Glomerular visceral epithelial cell (primary cell): ENCODE data around the gene LOXL3.

Experiments used
- DNase-seq: peaks from one replicate; pipeline ENCODE4 v3.0.0-alpha.2; 2016; ENCODE audit errors: extremely low spot score

The LOXL3 gene

GRCh38 chr2:74553892-74554819, at the start of gene LOXL3, which contains the start of gene DOK1:
Gene LOXL3 (minus strand): TSS chr2:74553942. CDS start chr2:74552634, 1,308 bp downstream.
Gene DOK1 (plus strand): TSS chr2:74554720. CDS start chr2:74554755, 35 bp downstream.
- DNase-seq = peak; percentile 89

DNA sequence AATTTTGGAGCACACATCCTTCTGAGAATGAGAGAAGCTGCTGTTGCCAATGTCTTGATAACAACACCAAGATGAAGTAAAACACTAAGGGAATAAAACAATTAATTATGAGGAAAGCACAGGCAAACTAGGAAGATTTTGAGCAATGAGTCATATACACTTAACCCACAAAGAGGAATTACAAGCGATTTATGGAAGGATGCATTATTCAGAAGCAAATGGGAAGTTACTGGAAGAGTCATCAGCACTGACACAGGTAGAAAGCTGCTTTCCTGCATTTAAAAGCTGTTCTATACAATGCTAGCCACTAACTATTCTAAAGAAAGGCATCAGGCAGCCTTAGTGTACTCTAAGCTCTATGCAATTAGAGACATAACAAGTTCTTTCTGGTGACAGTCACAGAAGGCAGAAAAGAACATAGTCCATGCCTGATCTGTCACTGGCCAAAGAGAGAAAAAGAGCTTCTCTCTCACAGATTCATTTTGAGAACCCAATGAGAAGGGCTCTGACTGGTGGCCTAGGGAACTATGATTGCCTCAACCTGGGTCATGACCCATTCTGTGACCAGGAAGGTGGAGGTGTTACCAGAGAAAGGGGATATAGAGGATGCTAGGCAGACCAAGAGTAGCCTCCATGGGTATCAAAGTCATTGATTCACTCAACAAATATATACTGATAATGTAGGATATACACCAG, 49.0 kb upstream of the LOXL3 start:
- peak; percentile 9 for DNase-seq

GRCh38 chr2:74599676-74600075, 45.9 kb upstream of the LOXL3 start:
- no peak for DNase-seq

DNA sequence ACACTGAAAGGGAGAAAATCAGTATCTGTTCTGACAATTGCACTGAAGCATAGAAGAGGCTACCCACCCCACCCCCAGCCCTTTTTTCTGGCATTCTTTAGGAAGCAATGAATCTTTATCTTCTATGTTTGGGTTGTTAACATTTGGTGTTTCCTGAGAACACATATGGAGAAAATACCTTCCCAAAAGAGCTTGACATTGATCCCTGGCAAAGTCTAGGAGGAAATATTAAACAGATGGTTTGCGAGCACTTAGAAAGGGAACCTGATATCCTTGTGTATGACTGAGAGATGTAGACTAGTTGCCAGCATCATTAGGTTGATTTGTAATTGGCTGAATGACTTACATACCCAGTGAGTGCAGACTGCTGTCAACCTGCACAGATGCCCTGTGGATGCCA, 43.7 kb upstream of the LOXL3 start:
- no peak for DNase-seq

DNA sequence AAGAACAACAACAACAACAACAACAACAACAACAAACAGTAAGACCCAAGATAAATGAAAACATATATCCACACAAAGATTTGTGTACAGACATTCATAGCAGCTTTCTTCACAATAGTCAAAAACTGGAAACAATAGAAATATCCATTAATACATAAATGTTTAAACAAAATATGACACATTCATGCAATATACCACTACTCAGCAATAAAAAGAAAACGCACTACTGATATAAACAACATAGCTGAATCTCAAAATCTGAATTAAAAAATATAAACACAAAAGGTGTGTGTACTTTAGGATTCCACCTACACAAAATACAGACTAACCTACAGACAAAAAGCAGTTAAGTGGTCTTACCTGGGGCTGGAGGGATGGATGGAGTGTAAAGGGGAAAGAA, 42.8 kb upstream of the LOXL3 start:
- DNase-seq = no peak

- DNase-seq = no peak
Observed at GRCh38 chr2:74593826-74594772, 40.4 kb upstream of the LOXL3 start.

DNA sequence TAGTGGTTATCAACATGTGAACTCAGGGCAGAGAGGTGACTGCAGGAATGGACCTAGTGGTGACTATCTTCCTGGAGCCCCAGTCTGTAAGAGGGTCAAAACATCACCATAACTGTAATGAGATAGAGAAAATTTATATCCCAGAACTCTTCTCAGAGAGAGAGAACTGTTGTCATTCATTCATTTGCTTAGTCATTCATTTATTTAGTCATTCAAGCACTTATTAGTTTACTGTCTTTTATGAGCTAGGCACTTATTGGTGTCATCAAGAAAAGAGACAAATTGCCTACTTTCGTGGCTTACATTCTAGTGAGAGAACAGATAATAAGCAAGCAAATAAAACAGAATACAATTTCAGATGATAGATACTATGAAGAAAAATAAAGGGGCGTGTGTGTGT, 34.9 kb upstream of the LOXL3 start:
- DNase-seq = no peak

DNA sequence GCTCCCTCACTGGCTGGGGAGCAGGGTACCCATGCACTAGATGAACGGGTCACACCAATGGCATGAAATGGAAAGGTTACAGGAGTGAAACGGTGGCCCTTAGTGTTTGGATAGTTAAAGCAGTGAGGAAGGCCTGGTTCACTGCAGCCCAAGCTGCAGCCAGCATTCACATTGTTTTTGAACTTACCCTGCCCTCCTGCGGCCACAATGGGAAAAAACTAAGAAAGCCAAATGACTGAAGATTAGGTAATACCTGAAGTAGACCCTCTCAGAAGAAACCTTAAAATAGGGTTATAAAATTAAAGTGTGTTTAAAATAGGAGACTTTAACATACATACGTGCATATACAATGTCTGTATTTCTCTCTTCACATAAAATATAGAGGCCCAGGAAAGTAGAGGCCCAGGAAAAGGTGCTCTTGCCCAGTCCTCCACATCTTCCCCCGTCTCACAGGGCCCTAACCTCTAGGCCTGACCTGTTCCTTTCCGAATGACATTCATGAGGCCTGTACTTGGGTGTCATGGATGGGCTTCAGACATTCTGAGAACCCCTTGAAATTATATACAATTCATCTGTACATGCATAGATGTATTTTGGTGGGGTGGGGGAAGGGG, 34.0 kb upstream of the LOXL3 start:
- peak; percentile 72 for DNase-seq

DNA sequence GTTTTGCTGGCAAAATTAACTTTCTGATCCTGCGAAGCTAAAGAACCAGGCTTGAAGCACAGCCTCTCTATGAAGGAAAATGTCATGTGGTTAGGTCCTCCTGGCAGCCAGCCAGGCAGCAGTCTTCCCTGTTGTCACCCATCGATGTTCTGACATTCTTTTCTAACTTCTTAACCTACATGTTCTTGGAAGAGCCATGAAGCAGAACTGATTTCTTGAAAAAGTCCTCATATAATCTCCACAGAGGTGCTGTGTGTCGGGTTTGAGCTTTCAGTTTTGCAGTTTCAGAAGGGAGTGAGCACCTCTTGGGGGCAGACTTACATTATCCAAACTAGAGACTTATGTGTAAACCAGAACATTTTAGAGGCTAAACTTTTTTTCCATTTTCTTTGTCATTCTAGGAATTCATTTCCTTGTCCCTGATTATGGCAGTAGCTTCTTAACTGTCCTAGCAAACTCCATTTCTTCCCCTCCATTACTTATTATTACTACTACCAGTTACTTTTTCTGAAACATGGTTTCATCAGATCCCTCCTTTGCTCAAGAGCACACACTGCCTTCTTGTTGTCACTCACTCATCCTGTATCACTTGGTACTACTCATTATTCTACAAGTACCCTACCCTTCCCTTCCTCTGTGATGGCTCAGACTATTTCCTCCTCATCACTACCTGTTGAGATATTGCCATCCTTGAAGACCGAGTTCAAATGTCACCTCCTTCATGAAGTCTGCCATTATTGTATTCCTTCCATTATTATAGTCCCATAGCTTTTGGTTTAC, 31.9 kb upstream of the LOXL3 start:
- DNase-seq = no peak

DNA sequence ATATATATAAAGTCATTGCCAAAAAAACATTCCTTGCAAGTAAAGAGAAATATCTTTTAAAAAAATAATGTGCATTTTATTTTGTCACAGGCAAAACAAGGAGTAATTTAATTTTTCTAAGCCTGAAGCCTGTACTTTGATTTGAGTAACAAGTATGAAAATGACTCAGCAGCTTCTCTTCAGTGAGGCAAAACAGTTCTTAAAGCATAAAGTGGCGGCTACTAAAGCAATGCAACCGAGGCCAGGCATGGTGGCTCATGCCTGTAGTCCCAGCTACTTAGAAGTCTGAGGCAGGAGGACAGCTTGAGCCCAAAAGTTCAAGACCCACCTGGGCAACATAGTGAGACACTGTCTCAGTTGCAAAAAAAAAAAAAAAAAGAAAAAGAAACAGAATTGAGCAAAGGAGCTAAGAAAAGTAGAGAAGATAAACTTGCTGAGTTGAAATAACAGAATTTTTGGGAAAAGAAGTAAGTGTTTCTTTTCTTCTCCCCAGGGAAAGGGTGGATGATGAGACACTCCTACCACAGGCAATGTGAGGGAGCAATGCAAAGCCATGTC, 30.4 kb upstream of the LOXL3 start:
- no peak for DNase-seq

- no peak for DNase-seq
Observed at GRCh38 chr2:74583504-74583903, 29.8 kb upstream of the LOXL3 start.

DNA sequence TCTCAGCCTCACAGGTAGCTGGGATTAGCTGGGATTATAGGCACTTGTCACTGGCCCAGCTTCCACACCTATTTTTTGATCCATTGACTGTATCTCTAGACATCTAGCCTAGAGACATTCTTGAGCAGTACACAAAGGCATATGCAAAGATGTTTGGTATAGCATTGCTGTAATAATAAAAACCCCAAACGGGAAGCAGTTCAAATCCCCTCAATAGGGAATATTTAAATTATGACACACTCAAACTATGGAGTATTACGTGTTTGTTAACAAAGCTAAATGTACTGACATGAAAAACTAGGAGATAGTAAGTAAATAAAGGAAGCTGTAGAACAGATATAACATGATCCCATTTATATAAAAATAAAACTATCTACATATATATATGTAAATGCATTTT, 28.4 kb upstream of the LOXL3 start:
- no peak for DNase-seq

DNA sequence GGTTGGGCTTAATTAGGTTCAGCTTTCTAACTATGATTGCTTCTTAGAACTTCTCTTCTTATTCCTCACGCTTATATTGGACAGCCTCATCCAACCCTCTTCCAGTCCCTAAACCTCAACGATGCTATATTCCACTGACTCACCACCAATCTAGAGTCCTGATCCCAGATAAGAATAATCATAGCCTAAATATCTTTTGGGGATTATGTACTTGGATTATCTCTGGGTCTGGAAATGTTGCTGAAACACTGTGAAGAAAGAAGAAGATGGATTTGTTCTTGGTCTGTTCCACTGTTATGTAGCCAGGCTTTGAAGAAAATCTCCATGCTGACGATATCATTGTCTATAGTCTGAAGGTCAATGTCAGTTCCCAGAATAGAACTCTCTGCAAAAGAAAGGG, 27.7 kb upstream of the LOXL3 start:
- no peak for DNase-seq

DNA sequence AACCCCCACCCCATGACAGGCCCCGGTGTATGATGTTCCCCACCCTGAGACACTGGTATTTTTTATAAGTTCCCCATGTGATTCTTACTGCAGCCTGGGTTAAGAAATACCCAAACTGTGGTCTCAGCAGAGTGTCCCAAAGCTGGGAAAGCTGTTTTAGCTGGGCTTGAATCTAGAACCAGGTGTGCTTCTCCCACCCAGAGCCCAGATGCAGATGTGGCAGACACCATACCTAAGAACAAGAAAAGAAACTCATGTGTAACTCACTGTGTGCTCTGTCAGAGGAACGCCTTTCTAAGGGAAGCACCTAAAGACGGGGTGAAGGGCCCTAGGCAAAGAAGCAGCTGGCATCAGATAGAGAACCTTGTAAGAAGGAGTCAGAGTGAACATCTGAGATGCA, 24.7 kb upstream of the LOXL3 start:
- DNase-seq = no peak

GRCh38 chr2:74577448-74577847, 23.7 kb upstream of the LOXL3 start:
- no peak for DNase-seq

DNA sequence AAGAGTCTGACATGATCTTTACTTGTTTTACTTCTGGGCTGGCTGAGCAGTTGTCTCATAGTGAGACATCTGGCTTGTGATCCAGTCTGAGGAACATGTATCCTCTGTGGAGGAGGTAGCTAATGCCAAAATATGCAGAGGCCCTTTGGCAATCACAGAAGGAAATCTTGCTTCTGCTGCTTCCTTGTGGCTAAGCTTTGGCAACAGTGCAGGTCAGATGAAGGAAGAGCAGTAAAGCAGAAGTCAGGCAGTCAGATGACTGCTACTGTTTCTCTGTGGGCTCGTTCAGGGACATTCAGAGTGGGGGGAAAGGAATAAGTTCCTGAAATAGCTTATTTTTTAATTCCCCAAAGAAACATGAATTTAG, 23.1 kb upstream of the LOXL3 start:
- DNase-seq = no peak

DNA sequence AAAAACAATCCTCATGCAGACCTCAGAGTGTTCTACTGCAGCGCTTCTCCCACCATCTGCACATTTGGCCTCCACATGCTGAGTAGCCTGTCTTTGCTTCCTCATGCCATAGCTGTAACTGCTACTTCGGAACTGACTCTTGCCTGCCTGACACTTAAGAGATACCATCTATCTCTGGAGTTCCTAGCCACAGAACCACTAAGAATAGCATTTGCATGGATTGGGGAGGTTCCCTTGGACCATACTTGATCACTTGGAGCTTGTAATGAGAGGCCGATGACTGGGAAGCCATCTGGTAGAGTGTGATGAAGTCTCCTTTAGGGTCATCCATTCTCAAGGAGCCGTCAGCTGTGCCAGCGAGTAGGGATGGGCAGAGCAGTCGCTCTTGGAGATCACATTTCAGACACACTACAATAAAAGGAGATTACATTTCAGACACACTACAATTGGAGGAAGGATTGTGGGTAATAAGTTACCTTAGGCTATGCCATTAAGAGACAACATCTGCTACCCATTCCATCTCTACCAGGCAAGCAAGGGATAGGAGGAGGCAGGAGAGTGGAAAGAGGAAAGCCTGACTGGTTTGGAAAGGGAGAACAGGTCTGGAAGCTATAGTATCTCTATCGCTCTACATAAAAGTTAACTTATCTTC, 22.6 kb upstream of the LOXL3 start:
- DNase-seq = no peak

DNA sequence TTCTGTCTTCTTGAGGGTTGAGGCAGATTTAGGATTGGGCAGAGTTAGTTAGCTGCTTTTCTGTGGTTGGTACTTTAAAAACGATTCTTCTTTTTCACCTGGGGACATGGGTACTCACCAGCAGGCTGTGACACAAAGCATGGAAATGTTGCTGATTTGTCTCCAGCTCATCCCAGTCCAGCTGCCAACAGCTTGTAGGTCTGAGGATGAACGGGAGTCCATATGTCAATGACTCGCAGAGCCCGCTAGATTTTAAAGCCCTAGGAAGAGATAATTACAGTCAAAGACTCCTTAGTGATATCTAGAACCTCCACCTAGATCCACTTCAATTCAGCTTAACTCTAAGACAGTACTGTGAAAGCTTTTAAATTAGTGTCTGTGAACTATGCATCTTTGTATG, 21.6 kb upstream of the LOXL3 start:
- no peak for DNase-seq

DNA sequence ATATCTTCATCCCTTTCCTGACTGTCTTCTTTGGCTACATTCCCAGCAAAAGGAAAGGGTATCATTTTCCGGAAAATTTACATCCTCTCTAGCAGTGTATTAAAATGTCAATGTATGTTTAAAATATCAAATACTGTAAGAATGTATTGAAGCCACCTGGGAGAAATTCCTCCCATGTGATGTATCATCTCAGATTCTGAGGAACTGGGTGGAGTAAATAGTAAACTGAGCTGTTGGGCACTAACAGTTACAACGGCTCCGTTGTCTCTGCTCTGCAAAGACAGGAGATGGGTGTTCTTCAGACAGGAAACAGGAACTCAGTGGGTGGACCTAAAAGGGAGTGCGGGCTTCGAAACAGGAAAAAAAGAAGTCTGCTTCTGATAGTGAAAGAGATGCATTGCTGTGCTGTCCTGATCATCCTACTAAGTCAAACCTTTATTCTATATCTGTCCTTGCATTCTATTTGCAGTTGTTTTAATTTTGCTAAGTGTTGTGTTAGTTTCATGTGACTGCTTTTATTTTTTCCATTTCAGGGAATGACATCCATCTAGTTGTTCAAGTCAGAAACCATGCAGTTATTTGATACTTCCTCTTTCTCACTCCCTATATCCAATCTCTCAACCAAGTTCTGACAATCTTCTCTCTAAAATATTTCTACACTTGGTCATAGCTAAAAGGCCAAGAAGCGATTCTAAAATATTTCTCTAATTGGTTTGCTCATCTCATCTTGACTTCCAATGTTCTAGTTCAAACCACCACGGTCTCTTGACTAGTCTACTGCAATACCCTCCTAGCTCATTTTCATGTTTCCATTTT, 20.2 kb upstream of the LOXL3 start:
- DNase-seq = no peak
